CD4-positive, alpha-beta T cell treated with Interleukin-10 for 1 hour (primary cell): ENCODE results near the gene TLR3.
"Not testable (repeated sequence)": the region's sequence is repeated elsewhere in the genome, so short reads cannot be mapped to it uniquely, and the experiment has no call there.

Source experiments
- DNase-seq: peaks from one replicate; pipeline ENCODE4 v3.0.0-alpha.2; 2020

TLR3 gene

GRCh38 chr4:186068581-186069348 is at the start of gene TLR3:
TSS of gene TLR3 (plus strand) at chr4:186069156. CDS start at chr4:186076620, 7,464 bp downstream.
- peak; percentile 34 for DNase-seq

- no peak for DNase-seq
These were observed 49.7 kb upstream of the TLR3 start for GRCh38 chr4:186019269-186019668.

- DNase-seq, result no peak
These were observed 48.7 kb upstream of the TLR3 start for GRCh38 chr4:186020106-186020792.

GRCh38 chr4:186020793-186021407 is 48.1 kb upstream of the TLR3 start:
- DNase-seq, result no peak

GRCh38 chr4:186021461-186022167 is 47.3 kb upstream of the TLR3 start:
- DNase-seq, result no peak

GRCh38 chr4:186023975-186024374 is 45.0 kb upstream of the TLR3 start:
- no peak for DNase-seq

- no peak for DNase-seq
These were observed 44.1 kb upstream of the TLR3 start for GRCh38 chr4:186024637-186025407.

GRCh38 chr4:186025408-186025690 is 43.6 kb upstream of the TLR3 start:
- DNase-seq, result no peak

GRCh38 chr4:186027405-186027804 is 41.6 kb upstream of the TLR3 start:
- DNase-seq, result no peak

- no peak for DNase-seq
These were observed 39.2 kb upstream of the TLR3 start for GRCh38 chr4:186029571-186030398.

- no peak for DNase-seq
These were observed 38.6 kb upstream of the TLR3 start for GRCh38 chr4:186030399-186030775.

GRCh38 chr4:186030795-186031194 is 38.2 kb upstream of the TLR3 start:
- no peak for DNase-seq

GRCh38 chr4:186032259-186032658 is 36.7 kb upstream of the TLR3 start:
- DNase-seq, result no peak

- no peak for DNase-seq
These were observed 35.9 kb upstream of the TLR3 start for GRCh38 chr4:186033027-186033426.

GRCh38 chr4:186034613-186035012 is 34.3 kb upstream of the TLR3 start:
- not testable (repeated sequence) for DNase-seq

- DNase-seq, result no peak
These were observed 31.9 kb upstream of the TLR3 start for GRCh38 chr4:186036976-186037581.

GRCh38 chr4:186037692-186038658 is 31.0 kb upstream of the TLR3 start:
- DNase-seq, result peak; percentile 53

- DNase-seq, result no peak
These were observed 29.3 kb upstream of the TLR3 start for GRCh38 chr4:186039697-186040096.

GRCh38 chr4:186040316-186040715 is 28.6 kb upstream of the TLR3 start:
- DNase-seq, result no peak

- not testable (repeated sequence) for DNase-seq
These were observed 21.5 kb upstream of the TLR3 start for GRCh38 chr4:186047501-186047900.
